Lower lobe of right lung (tissue), 2 donors: Measurements from ENCODE around the gene HMG20B. TPM values are rescaled to one million over a fixed set of nuclear protein-coding genes. Genes with fewer than 3 reads are reported as not detected.

Experiments used
- ATAC-seq, 2 donors: fragments of 200-7000 bp; cut with Tn5 transposase; one replicate each; pipeline ENCODE4 v1.9.1; 2020 to 2022; ENCODE audit warnings: mild to moderate bottlenecking in 2 of 2, moderate library complexity in 2 of 2
- DNase-seq: peaks from one replicate; pipeline ENCODE4 v3.0.0-alpha.2; 2020
- H3K27ac ChIP-seq: fragments of 200-600 bp; one replicate; pipeline ENCODE4 v1.8.0; 2022
- H3K27me3 ChIP-seq: fragments of 200-600 bp; one replicate; pipeline ENCODE4 v1.8.0; 2022; ENCODE audit warnings: low read depth
- H3K36me3 ChIP-seq: fragments of 200-600 bp; one replicate; pipeline ENCODE4 v1.8.0; 2022; ENCODE audit warnings: mild to moderate bottlenecking
- H3K4me1 ChIP-seq: fragments of 200-600 bp; one replicate; pipeline ENCODE4 v1.8.0; 2022
- H3K4me3 ChIP-seq: fragments of 200-600 bp; one replicate; pipeline ENCODE4 v1.8.0; 2022; ENCODE audit warnings: mild to moderate bottlenecking
- H3K9me3 ChIP-seq: fragments of 200-600 bp; one replicate; pipeline ENCODE4 v1.8.0; 2022
- intact Hi-C: fragments of 100-400 bp; cut with DNase I; formaldehyde crosslinking; loops from one replicate; pipeline ENCODE4 v1.11.0; 2022
- total RNA-seq: library from RNA; stranded (reverse); fragmentation: NEBNext Ultra II Directional; extraction: Animal tissue kit (Norgen Biotek cat#: 25700); gene quantifications from one replicate; pipeline ENCODE4 v1.2.1, GENCODE V29; 2021
- TF ChIP-seq, protein P1 (sequence below): fragments of 200-600 bp; IDR thresholded peaks from one replicate; pipeline ENCODE4 v1.8.0; 2022; ENCODE audit warnings: antibody characterized with exemption, mild to moderate bottlenecking
- donor health status: DM: no; HTN: yes; CAD: no; lungs with severe emphysema.

The HMG20B gene
- total RNA-seq, 1 donor from 2014 or later: 60.9 TPM

DNA sequence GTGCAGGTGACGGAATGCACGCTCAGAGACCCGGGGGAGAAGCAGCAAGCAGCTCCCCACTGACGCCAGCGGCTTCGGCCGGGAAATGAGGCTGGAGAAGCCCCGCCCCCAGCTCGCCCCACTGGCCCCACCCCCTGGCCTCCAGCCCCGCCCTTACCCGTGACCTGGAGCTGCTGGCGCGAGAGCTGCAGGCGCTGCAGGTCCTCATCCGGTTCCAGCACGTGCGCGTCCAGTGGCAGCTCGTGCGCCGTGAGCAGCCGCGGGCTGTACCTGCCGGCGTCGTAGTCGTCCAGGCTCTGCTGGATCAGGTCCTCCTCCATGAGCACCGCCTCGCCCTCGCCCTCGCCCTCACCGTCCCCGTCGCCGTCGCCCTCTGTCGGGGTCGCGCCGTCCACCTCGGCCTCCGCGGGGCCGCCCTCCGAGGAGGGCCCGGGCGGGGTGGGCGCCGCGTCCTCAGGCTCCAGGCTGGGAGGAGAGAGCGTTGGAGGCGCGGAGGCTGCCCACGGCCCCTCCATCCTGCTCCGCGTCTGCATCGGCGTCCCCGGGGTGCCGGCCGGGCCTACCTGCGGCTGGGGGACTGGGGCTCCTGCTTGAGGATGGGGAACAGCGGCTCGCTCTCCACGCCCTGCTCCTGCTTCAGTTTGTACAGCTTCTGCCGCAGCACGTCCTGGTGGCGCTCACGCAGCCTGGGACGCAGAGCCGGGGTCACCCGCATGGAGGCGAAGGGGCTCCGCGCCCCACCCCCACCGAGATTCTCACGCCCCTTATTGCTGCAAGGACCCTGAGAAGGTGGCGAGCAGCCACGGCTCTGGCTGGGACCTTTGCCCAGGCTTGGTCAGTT is 40.4 kb downstream of the HMG20B start:
- Histone ChIP-seq H3K9me3 (no peaks in the 10 kb centered on the region), H3K4me3 (no peak overlapping the region), H3K36me3 (peaks cover 48% of the 10 kb centered on the region), H3K4me1 (peaks cover 17% of the 10 kb centered on the region), H3K27ac (no peak overlapping the region), H3K27me3 (no peaks in the 10 kb centered on the region)
- intact Hi-C loops: no loop called here
- no peak for ATAC-seq
- TF ChIP-seq, protein P1, sequence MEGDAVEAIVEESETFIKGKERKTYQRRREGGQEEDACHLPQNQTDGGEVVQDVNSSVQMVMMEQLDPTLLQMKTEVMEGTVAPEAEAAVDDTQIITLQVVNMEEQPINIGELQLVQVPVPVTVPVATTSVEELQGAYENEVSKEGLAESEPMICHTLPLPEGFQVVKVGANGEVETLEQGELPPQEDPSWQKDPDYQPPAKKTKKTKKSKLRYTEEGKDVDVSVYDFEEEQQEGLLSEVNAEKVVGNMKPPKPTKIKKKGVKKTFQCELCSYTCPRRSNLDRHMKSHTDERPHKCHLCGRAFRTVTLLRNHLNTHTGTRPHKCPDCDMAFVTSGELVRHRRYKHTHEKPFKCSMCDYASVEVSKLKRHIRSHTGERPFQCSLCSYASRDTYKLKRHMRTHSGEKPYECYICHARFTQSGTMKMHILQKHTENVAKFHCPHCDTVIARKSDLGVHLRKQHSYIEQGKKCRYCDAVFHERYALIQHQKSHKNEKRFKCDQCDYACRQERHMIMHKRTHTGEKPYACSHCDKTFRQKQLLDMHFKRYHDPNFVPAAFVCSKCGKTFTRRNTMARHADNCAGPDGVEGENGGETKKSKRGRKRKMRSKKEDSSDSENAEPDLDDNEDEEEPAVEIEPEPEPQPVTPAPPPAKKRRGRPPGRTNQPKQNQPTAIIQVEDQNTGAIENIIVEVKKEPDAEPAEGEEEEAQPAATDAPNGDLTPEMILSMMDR: no peak
- DNase-seq: peak; percentile 45

DNA sequence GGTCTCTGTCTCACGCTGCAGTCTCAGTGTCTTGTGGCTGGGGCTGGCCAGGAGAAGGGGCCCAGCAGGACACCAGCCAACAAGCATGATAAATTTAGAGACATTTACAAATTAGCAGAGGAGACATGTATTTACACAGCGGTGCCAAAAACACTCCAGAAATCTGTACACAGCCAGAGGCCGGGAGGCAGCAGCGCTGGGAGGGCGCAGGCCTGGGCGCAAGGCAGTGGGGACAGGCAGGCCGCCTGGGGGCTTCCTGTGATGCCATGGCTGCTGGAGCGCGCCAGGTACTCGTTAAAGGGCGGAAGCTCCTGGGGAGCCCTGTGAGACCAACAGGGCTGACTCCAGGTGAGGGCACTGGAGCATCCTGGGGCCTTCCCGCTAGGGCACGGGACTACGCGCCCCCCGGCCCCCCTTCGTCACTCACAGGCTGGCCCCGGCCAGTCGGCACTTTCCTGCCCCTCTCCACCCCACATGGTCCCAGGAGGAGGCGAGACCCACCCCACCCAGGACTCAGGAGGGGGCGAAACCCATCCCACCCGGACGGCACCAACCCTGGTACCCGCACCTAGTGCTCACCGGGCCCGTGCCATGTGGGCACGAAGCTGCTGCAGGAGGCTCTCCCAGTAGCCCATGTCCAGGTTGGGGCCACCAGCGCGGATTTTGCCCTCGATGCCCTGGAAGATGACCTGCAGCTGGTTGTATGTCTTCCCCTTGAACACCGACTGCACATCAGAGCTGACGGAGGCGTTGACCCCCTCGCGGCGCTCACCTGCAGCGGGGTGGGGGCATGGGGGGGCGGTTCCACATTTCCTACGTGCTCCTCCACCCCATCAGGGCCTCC is 41.3 kb downstream of the HMG20B start:
- H3K9me3 ChIP-seq: no peaks in the 10 kb centered on the region
- no peak overlapping the region for H3K27ac ChIP-seq
- H3K36me3 ChIP-seq: peaks cover 56% of the 10 kb centered on the region
- H3K27me3 ChIP-seq: no peaks in the 10 kb centered on the region
- no peak overlapping the region for H3K4me3 ChIP-seq
- TF ChIP-seq, protein P1: no peak
- ATAC-seq (no peak), DNase-seq (no peak)
- peaks cover 15% of the 10 kb centered on the region for H3K4me1 ChIP-seq
- intact Hi-C loops: no loop called here

DNA sequence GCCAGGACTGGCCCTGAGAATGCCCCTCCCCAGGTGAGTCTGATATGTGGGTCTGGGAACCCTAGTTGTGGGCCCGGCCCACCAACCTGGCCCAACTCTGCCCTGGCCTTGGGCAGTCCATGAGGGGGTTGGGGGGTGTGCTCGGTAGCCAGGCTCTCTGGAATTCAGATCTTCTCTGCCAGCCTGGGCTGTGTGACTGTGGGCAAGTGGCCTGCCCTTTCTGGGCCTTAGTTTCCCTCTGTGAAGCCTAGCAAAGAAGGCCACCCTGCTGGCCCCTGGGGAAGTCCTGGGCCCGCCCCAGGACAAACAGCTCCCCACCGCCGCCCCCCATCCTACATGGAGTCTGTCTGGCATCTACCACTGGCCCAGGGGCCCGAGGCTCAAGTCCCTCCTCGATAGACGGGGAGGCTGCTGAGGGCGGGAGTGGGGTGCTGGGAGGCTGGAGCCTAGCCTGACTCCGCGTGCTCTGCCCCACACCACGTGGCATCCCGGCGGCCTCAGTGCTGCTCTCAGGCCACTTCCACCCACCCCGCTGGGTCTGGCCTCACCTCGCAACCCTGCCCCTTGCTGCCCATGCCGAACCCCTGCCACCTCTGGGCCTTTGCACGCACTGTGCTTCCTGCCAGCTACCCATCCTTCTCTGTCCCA is 42.2 kb downstream of the HMG20B start:
- H3K9me3 ChIP-seq: no peaks in the 10 kb centered on the region
- no peak overlapping the region for H3K4me3 ChIP-seq
- no peak for DNase-seq
- H3K27me3 ChIP-seq: no peaks in the 10 kb centered on the region
- ATAC-seq: no peak
- H3K4me1 ChIP-seq: peaks cover 12% of the 10 kb centered on the region
- H3K27ac ChIP-seq: no peak overlapping the region
- intact Hi-C loops: no loop called here
- TF ChIP-seq, protein P1: no peak
- H3K36me3 ChIP-seq: peaks cover 65% of the 10 kb centered on the region

DNA sequence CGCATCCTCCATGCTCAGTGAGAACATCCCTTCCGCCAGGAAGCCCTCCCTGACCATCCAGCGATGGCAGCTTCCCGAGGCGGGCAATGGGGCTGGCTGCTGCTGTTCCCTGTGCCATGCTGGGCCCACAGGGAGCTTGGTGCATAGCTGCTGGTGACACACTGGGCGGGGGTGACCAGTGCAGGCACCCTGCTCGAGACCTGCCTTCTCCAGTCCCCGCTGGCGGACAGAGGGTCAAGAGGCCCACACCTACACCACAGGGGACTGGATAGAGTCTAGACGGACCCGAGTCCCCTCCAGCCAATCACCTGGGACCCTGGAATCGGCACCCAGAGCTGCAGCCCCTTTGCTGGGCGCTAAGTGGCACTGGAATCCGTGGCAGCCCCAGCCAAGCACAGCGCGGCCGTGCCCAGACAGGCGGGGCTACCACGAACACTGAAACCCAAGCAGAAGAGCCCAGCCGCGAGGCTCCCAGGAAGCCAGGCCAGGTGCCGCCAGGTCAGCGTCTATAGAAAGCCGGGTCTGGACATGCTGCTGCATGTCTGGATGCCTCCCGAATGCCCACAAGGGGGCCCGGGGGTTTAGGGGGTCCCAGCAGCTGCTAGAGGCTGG is 42.9 kb downstream of the HMG20B start:
- intact Hi-C loops: no loop called here
- no peaks in the 10 kb centered on the region for H3K9me3 ChIP-seq
- H3K27ac ChIP-seq: no peak overlapping the region
- H3K4me3 ChIP-seq: no peak overlapping the region
- H3K27me3 ChIP-seq: no peaks in the 10 kb centered on the region
- TF ChIP-seq, protein P1: no peak
- ATAC-seq (no peak), DNase-seq (no peak)
- H3K36me3 ChIP-seq: peaks cover 69% of the 10 kb centered on the region
- peaks cover 12% of the 10 kb centered on the region for H3K4me1 ChIP-seq

DNA sequence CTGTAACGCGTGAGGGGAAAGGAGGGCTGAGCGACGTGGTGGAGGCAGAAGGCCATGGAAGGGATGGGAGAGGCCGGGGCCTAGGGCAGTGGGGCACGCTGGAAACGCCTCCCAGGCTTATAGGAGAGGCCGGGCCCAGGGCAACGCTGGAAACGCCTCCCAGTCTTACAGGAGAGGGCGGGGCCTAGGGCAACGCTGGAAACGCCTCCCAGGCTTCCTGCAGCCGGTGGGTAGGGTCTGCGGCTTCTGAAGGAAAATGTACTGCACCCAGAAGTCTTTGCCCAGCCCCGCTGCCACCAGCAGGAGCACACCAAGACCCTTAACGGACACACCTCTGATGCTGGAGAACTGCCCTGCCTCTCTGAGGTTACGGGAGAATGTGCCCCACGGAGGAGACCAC is 44.7 kb downstream of the HMG20B start:
- no peak for ATAC-seq
- peaks cover 65% of the 10 kb centered on the region for H3K36me3 ChIP-seq
- H3K4me3 ChIP-seq: peak overlapping the region; percentile 10
- H3K4me1 ChIP-seq: peaks cover 12% of the 10 kb centered on the region
- no peaks in the 10 kb centered on the region for H3K27me3 ChIP-seq
- DNase-seq: no peak
- H3K27ac ChIP-seq: no peak overlapping the region
- intact Hi-C loops: no loop called here
- no peaks in the 10 kb centered on the region for H3K9me3 ChIP-seq
- TF ChIP-seq, protein P1: no peak
